ENCODE data around the gene F11R. TPM values are rescaled to one million over a fixed set of nuclear protein-coding genes. Genes with fewer than 3 reads are reported as not detected.

F11R gene
- total and polyA plus RNA-seq, 2 of the 4 experiments (the other 2 are of a cell fraction), result 0.79 to 2.2 TPM

- Histone ChIP-seq H2BK20ac (ENCODE audit: low read depth, low read length) (no peak overlapping the region), H4K8ac (ENCODE audit: low read depth in 2 of 2, low read length in 2 of 2) (no peak overlapping the region), H3K4me3 (ENCODE audit: insufficient read depth, low read depth, low read length) (no peak overlapping the region), H2AFZ (replicated peaks; ENCODE audit: low read length, poor library complexity) (no peak overlapping the region), H3K27me3 (ENCODE audit: control insufficient read depth, insufficient read depth, low read length) (no peaks in the 10 kb centered on the region), H4K5ac (ENCODE audit: low read depth, low read length) (no peak overlapping the region), H3K56ac (ENCODE audit: extremely low read depth, insufficient read depth, low read length) (no peak overlapping the region), H4K91ac (ENCODE audit: insufficient read depth, low read depth, low read length) (no peak overlapping the region), H3K14ac (replicated peaks; ENCODE audit: low read depth, low read length) (no peak overlapping the region), H2AK5ac (ENCODE audit: low read depth, low read length) (no peak overlapping the region), H3K4ac (ENCODE audit: low read depth, low read length) (no peak overlapping the region), H3K27ac (ENCODE audit: insufficient read depth, low read length) (no peak overlapping the region), H3K9me1 (ENCODE audit: insufficient read depth, low read length) (peaks cover 5% of the 10 kb centered on the region), H3K4me1 (ENCODE audit: control insufficient read depth, insufficient read depth, low read length) (peaks cover 6% of the 10 kb centered on the region), H3K4me2 (ENCODE audit: low read depth, low read length) (no peak overlapping the region), H2BK120ac (ENCODE audit: low read depth, low read length) (no peak overlapping the region), H2AK9ac (replicated peaks; ENCODE audit: low read depth, low read length, poor library complexity) (no peak overlapping the region), H3K9me3 (ENCODE audit: control insufficient read depth, insufficient read depth, low read length) (no peaks in the 10 kb centered on the region), H2BK15ac (ENCODE audit: low read depth, low read length) (no peak overlapping the region), H3K36me3 (ENCODE audit: control insufficient read depth, insufficient read depth, low read length) (no peaks in the 10 kb centered on the region), H2BK5ac (ENCODE audit: low read depth, low read length, poor library complexity, severe bottlenecking) (no peak overlapping the region), H4K20me1 (ENCODE audit: insufficient read depth, low read length) (no peaks in the 10 kb centered on the region), H3K9ac (ENCODE audit: low read depth, low read length) (no peak overlapping the region), H3K23ac (ENCODE audit: low read depth, low read length) (no peak overlapping the region), H3K79me1 (ENCODE audit: low read depth in 1 of 2, low read length in 2 of 2) (no peaks in the 10 kb centered on the region), H3K18ac (ENCODE audit: low read depth, low read length) (no peak overlapping the region)
- no TSS peak for BruUV-seq (replicated peaks)
- CTCF ChIA-PET, result no interaction called here
- dilution Hi-C loops (cut with HindIII; ENCODE audit: low sequenced_read_pairs, unreplicated experiment), result no loop called here
- in situ Hi-C loops (cut with MboI; ENCODE audit: low sequenced_read_pairs), result no loop called here
- POLR2A ChIA-PET (ENCODE audit: unreplicated experiment), result no interaction called here
- no peak for DNase-seq
- no peak for ATAC-seq (ENCODE audit: low read depth)
- intact Hi-C loops (cut with micrococcal nuclease), result no loop called here
- TF ChIP-seq NFE2L2 (IDR thresholded peaks at IDR 0.05; ENCODE audit: low read depth, low read length) (no peak), CTCF (conservative IDR thresholded peaks at IDR 0.05; ENCODE audit: low read depth, low read length) (no peak), CHD1 (IDR thresholded peaks at IDR 0.05; ENCODE audit: low read depth, low read length) (no peak), MAZ (IDR thresholded peaks at IDR 0.05; ENCODE audit: borderline replicate concordance, low read depth, low read length) (no peak), RCOR1 (IDR thresholded peaks at IDR 0.05; ENCODE audit: insufficient replicate concordance, low read length) (no peak), USF2 (IDR thresholded peaks at IDR 0.05; ENCODE audit: low read depth, low read length) (no peak), SMC3 (IDR thresholded peaks at IDR 0.05; ENCODE audit: low read depth, low read length) (no peak)
- WGBS, 2 experiments (ENCODE audit: extremely low coverage in 2 of 2, insufficient read length in 1 of 2), result no CpG with 5 or more reads among the region's 3 CpGs
Observed at GRCh38 chr1:161012420-161012819, 8.5 kb downstream of the F11R start.

Measured in IMR-90 (cell line).